Activated CD4-positive, alpha-beta T cell treated with anti-CD3 and anti-CD28 coated beads for 48 hours (primary cell): ENCODE measurements around the gene CX3CL1.

Source experiments
- DNase-seq: peaks from one replicate; pipeline ENCODE4 v3.0.0-alpha.2; 2020

CX3CL1 gene

GRCh38 chr16:57407521-57408353 is 35.4 kb downstream of the CX3CL1 start:
- no peak for DNase-seq

GRCh38 chr16:57409065-57409464 is 36.8 kb downstream of the CX3CL1 start:
- no peak for DNase-seq

- DNase-seq: no peak
Observed at GRCh38 chr16:57409870-57410587, 37.7 kb downstream of the CX3CL1 start.

- DNase-seq: no peak
Observed at GRCh38 chr16:57411362-57411976, 39.2 kb downstream of the CX3CL1 start.

- DNase-seq: no peak
Observed at GRCh38 chr16:57412584-57412983, 40.3 kb downstream of the CX3CL1 start.

GRCh38 chr16:57413301-57413730 is 41.0 kb downstream of the CX3CL1 start:
- DNase-seq: no peak

GRCh38 chr16:57413733-57414132 is 41.4 kb downstream of the CX3CL1 start:
- DNase-seq: no peak

GRCh38 chr16:57416084-57416483 is 43.8 kb downstream of the CX3CL1 start:
- DNase-seq: no peak

- DNase-seq: no peak
Observed at GRCh38 chr16:57419506-57419905, 47.2 kb downstream of the CX3CL1 start.

GRCh38 chr16:57422026-57422944 is 50.0 kb downstream of the CX3CL1 start:
- no peak for DNase-seq

- DNase-seq: no peak
Observed at GRCh38 chr16:57423152-57423551, 50.9 kb downstream of the CX3CL1 start.

- no peak for DNase-seq
Observed at GRCh38 chr16:57424583-57424982, 52.3 kb downstream of the CX3CL1 start.

- DNase-seq: no peak
Observed at GRCh38 chr16:57426356-57426755, 54.1 kb downstream of the CX3CL1 start.

- no peak for DNase-seq
Observed at GRCh38 chr16:57427307-57427706, 55.0 kb downstream of the CX3CL1 start.

GRCh38 chr16:57427824-57428223 is 55.5 kb downstream of the CX3CL1 start:
- DNase-seq: no peak

GRCh38 chr16:57430955-57431354 is 58.7 kb downstream of the CX3CL1 start:
- no peak for DNase-seq

- no peak for DNase-seq
Observed at GRCh38 chr16:57432505-57432904, 60.2 kb downstream of the CX3CL1 start.

GRCh38 chr16:57432989-57433388 is 60.7 kb downstream of the CX3CL1 start:
- DNase-seq: no peak

- no peak for DNase-seq
Observed at GRCh38 chr16:57434003-57434402, 61.7 kb downstream of the CX3CL1 start.
